Neural progenitor cell (in vitro differentiated cells): Measurements from ENCODE around the gene SHFL.

Experiments
- EZH2phosphoT487 ChIP-seq: fragments of 200-600 bp; sonication (generic); IDR thresholded peaks from 2 replicates; pipeline ENCODE4 v1.6.1; 2017; ENCODE audit warnings: antibody characterized with exemption
- TF ChIP-seq, protein P1 (sequence below): fragments of 200-600 bp; sonication (generic); IDR thresholded peaks from 2 replicates; pipeline ENCODE4 v1.5.1; 2017; ENCODE audit warnings: antibody characterized with exemption, mild to moderate bottlenecking

DNA sequence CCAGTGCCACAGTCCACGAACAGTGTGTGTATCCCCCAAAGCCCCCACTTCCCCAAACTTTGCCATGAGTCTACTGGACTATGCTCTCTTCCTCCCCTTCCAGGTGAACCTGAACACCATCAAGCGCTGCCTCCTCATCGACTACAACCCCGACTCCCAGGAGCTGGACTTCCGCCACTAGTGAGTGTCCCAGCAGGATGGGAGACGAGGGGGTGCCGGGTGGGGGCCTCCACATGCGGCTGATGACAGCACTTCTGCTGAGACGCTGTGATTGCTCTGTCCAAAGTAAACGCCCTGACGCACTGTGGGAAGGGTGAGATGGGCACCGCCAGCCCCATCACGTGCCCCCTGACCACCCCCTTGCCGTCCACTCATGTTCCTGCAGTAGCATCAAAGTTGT is 23.4 kb downstream of the SHFL start:
- TF ChIP-seq, protein P1, sequence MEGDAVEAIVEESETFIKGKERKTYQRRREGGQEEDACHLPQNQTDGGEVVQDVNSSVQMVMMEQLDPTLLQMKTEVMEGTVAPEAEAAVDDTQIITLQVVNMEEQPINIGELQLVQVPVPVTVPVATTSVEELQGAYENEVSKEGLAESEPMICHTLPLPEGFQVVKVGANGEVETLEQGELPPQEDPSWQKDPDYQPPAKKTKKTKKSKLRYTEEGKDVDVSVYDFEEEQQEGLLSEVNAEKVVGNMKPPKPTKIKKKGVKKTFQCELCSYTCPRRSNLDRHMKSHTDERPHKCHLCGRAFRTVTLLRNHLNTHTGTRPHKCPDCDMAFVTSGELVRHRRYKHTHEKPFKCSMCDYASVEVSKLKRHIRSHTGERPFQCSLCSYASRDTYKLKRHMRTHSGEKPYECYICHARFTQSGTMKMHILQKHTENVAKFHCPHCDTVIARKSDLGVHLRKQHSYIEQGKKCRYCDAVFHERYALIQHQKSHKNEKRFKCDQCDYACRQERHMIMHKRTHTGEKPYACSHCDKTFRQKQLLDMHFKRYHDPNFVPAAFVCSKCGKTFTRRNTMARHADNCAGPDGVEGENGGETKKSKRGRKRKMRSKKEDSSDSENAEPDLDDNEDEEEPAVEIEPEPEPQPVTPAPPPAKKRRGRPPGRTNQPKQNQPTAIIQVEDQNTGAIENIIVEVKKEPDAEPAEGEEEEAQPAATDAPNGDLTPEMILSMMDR: no peak
- no peak for TF ChIP-seq EZH2phosphoT487
